ENCODE measurements around the gene ECEL1. TPM values are rescaled to one million over a fixed set of nuclear protein-coding genes. Genes with fewer than 3 reads are reported as not detected.
"Not testable (repeated sequence)": the region's sequence is repeated elsewhere in the genome, so short reads cannot be mapped to it uniquely, and the experiment has no call there.

Gene ECEL1, protein sequence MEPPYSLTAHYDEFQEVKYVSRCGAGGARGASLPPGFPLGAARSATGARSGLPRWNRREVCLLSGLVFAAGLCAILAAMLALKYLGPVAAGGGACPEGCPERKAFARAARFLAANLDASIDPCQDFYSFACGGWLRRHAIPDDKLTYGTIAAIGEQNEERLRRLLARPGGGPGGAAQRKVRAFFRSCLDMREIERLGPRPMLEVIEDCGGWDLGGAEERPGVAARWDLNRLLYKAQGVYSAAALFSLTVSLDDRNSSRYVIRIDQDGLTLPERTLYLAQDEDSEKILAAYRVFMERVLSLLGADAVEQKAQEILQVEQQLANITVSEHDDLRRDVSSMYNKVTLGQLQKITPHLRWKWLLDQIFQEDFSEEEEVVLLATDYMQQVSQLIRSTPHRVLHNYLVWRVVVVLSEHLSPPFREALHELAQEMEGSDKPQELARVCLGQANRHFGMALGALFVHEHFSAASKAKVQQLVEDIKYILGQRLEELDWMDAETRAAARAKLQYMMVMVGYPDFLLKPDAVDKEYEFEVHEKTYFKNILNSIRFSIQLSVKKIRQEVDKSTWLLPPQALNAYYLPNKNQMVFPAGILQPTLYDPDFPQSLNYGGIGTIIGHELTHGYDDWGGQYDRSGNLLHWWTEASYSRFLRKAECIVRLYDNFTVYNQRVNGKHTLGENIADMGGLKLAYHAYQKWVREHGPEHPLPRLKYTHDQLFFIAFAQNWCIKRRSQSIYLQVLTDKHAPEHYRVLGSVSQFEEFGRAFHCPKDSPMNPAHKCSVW
- total RNA-seq, result 0.07 TPM in 1 of 2 replicates, not detected in the other

- intact Hi-C loops (cut with micrococcal nuclease), result no loop called here
These were observed at the start of gene ECEL1 for GRCh38 chr2:232487385-232488096. TSS of gene ECEL1 (minus strand) at chr2:232487834. CDS start at chr2:232486653, 1,181 bp downstream.

DNA sequence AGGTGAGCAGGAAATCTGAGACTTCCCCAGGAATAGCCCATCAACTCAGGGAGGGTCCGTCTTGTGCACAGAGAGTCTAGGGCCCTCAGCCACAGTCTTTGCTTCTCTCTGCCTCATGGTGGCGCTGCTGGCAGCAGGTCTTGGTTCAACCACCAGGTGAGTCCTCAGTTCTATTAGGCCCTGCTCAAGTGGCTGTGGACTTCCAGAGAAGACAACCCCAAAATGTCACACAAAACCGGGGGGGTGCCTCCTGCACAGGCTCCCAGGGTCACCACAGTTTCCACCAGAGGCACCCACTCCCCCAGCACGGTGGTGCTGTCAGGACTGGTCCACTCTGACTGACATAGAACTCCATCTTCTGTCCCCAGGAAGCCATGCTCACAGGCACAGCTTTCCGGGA, 49.4 kb upstream of the ECEL1 start:
- intact Hi-C loops (cut with micrococcal nuclease), result no loop called here

- intact Hi-C loops (cut with micrococcal nuclease), result no loop called here
These were observed 48.3 kb upstream of the ECEL1 start for GRCh38 chr2:232535761-232536530.

DNA sequence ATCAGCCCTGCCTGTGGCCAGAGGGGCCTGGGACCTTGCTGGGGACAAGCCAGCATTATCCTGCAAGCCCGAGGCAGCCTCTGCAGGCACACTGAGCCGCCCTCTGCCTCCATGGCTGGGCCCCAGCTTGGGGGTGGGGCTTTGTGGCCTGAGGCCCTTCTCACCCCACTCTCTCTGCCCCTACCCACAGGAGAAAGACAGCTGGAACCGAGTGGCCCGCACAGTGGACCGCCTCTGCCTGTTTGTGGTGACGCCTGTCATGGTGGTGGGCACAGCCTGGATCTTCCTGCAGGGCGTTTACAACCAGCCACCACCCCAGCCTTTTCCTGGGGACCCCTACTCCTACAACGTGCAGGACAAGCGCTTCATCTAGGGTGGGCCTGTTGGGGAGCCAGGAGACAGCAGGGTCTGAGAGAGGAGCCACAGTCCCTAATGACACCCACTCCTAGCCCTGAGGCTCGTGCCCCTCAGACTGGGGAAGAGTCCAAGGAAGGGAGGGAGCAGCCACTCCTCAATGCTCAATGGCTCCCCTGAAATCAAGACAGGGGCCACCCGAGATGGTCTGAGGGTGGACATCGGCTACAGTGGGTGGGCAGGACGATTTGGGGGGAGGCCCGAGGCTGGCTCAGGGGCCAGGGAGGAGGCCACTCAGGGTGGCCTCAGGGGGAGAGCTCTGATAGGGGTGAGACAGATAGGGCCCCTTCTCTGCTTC, 47.5 kb upstream of the ECEL1 start:
- intact Hi-C loops (cut with micrococcal nuclease), result no loop called here

DNA sequence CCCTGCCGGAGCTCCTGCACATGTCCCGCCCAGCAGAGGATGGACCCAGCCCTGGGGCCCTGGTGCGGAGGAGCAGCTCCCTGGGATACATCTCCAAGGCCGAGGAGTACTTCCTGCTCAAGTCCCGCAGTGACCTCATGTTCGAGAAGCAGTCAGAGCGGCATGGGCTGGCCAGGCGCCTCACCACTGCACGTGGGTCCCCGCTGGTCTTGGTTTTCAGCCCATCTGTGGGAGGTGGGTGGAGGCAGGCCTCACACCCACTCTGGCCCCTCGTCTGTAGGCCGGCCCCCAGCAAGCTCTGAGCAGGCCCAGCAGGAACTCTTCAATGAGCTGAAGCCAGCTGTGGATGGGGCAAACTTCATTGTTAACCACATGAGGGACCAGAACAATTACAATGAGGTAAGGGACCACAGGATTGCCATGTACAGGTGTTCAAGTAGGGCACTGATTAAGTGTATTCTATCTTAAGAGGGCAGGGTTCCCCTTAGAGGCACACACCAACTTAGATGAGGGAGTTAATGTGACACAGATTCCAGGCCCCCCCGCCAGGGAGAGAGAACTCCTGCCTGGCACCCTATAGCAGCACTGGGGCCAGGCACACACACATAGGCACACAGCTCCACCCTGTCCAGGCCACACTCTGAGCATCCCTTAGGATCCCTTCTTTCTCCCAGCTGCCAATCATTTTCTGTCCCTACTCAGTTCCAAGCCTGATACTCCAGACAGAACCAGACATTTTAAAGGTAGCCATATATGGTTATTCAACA, 46.5 kb upstream of the ECEL1 start:
- intact Hi-C loops (cut with micrococcal nuclease), result no loop called here

DNA sequence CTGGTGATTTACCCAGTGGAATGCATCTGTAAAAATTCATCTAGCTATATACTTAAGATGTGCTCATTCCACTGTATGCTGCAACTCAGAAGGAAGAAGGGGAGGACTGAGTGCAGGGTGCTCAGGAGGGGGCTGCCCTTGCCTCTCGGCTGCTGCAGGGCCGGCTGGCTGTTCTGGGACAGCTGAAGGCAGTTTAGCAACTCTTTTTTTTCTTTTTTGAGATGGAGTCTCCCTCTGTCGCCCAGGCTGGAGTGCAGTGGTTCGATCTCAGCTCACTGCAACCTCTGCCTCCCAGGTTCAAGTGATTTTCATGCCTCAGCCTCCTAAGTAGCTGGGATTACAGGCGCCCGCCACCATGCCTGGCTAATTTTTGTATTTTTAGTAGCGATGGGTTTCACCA, 45.2 kb upstream of the ECEL1 start:
- intact Hi-C loops (cut with micrococcal nuclease), result not testable (repeated sequence)

GRCh38 chr2:232532419-232532818, 44.8 kb upstream of the ECEL1 start:
- intact Hi-C loops (cut with micrococcal nuclease), result no loop called here

- intact Hi-C loops (cut with micrococcal nuclease), result no loop called here
These were observed 43.1 kb upstream of the ECEL1 start for GRCh38 chr2:232530626-232531260.

GRCh38 chr2:232529806-232530547, 42.3 kb upstream of the ECEL1 start:
- intact Hi-C loops (cut with micrococcal nuclease), result loop anchor here (10.0 kb wide), 1 partner anchor 625 kb away; no protein-coding TSS in a partner anchor

DNA sequence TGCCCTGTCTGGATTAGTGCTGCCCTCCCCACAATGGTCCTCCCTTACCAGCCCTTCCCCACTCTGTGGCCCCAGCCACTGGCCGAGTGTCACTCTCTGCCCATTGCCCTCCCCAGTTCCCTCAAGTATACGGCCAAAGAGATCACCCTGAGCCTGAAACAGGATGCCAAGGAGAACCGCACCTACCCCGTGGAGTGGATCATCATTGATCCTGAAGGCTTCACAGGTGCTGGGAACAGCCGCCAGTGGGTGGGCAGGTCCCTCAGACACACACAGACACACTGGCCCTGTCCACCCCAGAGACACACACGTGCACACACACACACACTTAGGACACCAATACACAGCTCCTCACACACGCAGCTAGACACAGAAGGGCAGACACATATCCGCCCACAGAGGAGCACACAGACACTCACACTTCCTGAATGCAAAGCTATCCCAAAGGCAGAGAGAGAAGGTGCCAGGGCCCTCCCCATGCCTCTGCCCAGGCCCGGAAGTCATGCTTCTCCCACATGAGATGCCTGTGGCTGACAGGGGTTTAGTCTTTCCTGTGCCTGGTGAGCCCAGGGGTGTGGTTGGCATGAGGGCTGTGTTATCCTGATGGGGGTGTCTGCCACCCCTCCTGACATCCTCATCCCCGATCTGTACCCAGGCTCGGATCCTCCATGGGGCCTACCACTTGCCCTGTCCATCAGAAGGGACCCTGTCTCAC, 41.3 kb upstream of the ECEL1 start:
- intact Hi-C loops (cut with micrococcal nuclease), result loop anchor here (10.0 kb wide), 1 partner anchor 624 kb away; no protein-coding TSS in a partner anchor

DNA sequence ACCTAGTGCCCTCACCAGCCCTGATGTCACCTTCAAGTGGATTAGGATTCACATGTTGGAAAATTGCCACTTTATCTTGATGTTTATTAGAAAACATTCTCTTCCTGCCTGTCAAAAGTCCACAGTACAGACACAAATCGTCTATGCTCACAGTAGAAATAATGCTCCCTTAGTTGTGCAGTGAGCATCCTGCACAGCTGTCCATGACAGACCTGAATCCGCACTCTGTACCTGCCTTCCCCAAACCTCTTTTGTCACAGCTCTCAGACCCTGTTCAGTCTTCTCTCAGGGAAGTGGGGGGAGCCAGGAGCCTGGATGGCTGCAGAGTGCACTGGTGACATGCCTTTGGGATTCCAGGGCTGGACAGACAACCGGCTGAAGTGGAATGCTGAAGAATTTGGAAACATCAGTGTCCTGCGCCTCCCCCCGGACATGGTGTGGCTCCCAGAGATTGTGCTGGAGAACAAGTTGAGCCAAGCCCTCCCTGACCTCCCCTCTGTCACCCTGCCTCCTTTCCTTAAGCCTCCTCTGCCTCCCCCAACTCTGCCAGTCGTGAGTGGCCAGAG, 40.4 kb upstream of the ECEL1 start:
- intact Hi-C loops (cut with micrococcal nuclease), result loop anchor here (10.0 kb wide), 1 partner anchor 623 kb away; no protein-coding TSS in a partner anchor

GRCh38 chr2:232526372-232526941, 38.8 kb upstream of the ECEL1 start:
- intact Hi-C loops (cut with micrococcal nuclease), result loop anchor here (10.0 kb wide), 1 partner anchor 622 kb away; no protein-coding TSS in a partner anchor

DNA sequence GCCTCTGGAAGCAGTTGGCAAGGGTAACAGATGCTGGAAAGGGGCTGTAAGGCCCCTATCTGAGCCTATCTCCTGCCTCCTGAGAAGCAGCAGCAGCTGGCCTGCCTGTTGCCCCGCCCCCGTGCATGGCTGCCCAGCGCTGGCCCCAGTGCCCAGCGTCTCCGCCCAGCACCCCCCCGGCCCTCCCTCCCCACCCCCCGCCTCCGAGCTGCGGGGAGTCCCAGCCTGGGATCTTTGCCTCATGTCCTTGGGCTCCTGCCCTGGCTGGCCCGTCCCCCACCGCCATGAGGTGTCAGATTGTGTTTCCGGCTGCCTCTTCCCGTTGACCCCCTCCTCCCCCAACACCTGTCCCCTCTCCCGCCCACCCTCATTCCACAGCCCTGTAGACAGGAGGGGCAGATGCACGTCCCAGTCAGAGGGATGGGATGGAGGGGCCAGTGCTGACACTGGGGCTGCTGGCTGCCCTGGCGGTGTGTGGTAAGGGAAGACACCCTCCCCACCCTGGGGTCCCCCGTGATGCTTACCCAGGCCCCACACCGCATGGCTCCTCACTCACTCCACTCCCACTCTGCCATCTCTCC, 38.2 kb upstream of the ECEL1 start, which contains the start of gene CHRND:
Gene CHRND, plus strand, starts transcription at position 370 of the 581 bp plus-strand sequence. Its CDS starts 56 bp downstream, at position 426.
- intact Hi-C loops (cut with micrococcal nuclease), result loop anchor here (10.0 kb wide), 1 partner anchor 621 kb away; no protein-coding TSS in a partner anchor

DNA sequence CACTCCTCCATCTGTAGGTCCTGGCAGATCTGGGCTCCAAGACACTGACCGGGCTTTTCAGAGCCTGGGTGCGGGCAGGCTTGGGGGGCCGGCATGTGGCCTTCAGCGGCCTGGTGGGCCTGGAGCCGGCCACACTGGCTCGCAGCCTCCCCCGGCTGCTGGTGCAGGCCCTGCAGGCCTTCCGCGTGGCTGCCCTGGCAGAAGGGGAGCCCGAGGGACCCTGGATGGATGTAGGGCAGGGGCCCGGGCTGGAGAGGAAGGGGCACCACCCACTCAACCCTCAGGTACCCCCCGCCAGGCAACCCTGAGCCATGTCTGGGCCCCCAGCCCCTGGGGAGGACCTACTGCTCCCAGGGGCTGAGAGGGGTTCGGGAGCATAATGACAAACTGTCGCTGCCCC, 37.6 kb upstream of the ECEL1 start:
- intact Hi-C loops (cut with micrococcal nuclease), result loop anchor here (10.0 kb wide), 1 partner anchor 620 kb away; no protein-coding TSS in a partner anchor

- intact Hi-C loops (cut with micrococcal nuclease), result loop anchor here (5.0 to 10.0 kb wide), 2 partner anchors 82 to 620 kb away; no protein-coding TSS in a partner anchor
These were observed 37.1 kb upstream of the ECEL1 start for GRCh38 chr2:232524771-232525170.

All from T-helper 2 cell treated with Interferon-gamma antibody and Interleukin-4, amounts not matched to agents 100 ng/mL and 5 ng/mL, for 36 hours (primary cell).